IPS DF 4.7 (cell line): ENCODE results near the gene BUD13.
"Not testable (repeated sequence)": the region's sequence is repeated elsewhere in the genome, so short reads cannot be mapped to it uniquely, and the experiment has no call there.

ENCODE experiments used
- DNase-seq: peaks from one replicate; pipeline ENCODE4 v3.0.0-alpha.2; 2013; ENCODE audit warnings: low spot score; ENCODE audit errors: extremely low read depth

BUD13 gene, protein sequence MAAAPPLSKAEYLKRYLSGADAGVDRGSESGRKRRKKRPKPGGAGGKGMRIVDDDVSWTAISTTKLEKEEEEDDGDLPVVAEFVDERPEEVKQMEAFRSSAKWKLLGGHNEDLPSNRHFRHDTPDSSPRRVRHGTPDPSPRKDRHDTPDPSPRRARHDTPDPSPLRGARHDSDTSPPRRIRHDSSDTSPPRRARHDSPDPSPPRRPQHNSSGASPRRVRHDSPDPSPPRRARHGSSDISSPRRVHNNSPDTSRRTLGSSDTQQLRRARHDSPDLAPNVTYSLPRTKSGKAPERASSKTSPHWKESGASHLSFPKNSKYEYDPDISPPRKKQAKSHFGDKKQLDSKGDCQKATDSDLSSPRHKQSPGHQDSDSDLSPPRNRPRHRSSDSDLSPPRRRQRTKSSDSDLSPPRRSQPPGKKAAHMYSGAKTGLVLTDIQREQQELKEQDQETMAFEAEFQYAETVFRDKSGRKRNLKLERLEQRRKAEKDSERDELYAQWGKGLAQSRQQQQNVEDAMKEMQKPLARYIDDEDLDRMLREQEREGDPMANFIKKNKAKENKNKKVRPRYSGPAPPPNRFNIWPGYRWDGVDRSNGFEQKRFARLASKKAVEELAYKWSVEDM

DNA sequence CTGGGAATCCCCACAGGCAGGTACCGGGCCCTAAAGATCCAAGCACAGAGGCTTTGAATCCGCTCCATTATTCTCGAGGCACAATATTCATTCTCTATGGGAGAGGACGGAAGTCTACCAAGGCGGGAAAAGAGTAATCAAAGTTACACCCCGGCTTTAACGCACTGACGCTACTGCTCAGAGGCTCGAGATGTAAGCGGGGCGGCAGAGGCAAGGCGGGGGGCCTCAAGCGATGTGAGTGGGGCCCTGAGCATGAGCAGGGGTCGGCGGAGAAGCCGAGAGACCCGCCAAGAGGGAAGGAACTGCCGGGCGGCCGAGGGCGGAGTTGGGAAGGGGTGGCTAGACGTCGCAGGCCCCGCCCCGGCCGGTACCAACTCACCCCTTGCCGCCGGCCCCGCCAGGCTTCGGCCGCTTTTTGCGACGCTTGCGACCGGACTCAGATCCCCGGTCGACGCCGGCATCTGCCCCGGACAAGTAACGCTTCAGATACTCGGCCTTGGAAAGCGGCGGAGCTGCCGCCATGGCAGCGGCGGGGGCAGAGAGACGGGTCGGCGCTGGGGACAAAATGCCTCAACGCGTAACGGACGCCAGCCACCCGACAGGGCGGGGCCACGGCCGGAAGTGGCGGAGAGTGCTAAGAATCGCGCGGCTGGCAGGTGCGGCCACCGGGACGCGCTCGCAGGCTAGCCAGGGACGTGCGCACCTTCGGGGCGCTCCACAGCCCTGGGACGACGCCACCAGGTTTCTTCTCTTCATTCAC, at the start of gene BUD13:
BUD13 (minus strand) TSS at position 545 of the 760 bp plus-strand sequence; CDS start at position 522, 23 bp downstream.
- DNase-seq, result peak; percentile 53

DNA sequence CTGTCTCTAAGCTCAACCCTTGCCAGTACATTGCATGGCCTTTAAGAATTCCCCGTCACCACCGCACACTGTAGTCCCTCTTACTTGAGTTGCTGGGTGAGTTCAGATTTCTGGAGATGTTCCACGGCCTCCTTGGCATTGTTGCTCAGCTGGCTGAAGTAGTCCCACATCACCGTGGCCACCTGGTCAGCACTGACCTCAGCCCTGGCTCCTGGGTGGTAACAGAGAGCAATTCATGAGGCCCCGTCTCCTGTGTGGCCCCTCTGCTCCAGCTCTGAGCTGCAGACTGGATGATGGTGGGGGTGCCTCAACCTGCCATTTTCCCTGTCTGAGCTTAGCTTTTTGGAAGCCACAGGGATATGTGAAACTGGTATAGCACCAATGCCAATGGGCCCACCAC, 49.8 kb upstream of the BUD13 start:
- DNase-seq, result no peak

DNA sequence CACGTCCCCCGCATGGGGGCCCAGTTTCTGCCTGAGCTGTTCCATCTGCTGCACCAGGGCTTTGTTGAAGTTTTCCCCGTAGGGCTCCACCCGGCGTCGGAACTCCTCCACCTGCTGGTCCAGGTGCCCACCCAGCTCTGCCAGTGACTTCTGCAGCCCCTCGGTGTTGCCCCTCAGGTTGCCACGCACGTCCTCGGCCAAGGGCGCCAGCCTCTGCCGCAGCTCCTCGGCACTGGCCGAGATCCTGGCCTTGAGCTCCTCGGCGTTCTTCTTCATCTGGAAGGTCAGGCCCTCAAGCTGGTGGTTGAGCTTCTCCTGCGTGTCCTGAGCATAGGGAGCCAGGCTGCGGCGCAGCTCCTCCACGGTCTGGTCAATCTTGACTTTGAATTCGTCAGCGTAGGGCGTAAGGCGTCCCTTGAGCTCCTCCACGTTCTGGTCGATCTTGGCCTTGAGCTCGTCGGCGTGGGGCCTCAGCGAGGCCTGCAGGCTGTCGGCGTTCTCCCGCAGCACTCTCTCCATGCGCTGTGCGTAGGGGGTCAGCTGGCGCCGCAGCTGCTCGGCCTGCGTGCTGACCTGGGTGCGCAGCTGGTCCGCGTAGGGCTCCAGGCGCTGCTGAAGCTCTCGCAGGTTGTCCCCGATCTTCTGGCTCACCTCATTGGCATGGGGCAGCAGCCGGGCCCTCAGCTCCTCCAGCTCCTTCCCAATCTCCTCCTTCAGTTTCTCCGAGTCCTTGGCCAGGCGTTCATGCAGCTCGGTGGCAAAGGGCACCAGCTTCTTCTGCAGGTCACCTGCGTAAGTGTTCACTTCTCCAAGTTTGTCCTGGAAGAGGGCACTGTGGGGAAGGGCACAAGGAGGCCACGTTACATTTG, 48.5 kb upstream of the BUD13 start:
- no peak for DNase-seq

GRCh38 chr11:116819049-116819448, 46.3 kb upstream of the BUD13 start:
- no peak for DNase-seq

DNA sequence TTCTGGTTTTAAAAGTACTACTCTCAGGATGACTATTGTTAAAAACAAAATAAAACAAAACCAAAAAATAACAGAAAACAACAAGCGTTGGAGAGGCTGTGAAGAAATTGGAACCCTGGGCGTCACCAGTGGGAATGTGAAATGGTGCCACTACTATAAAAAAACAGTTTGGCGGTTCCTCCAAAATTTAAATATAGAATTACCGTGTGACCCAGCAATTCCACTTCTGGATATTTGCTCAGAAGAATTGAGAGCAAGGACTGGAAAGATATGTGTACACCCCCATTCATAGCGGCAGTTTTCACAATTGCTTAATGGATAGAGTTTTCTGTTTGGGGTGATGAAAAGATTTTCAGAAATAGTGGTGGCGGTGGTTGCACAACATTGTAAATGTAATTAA, 41.7 kb upstream of the BUD13 start:
- no peak for DNase-seq

GRCh38 chr11:116813781-116814471, 41.1 kb upstream of the BUD13 start:
- no peak for DNase-seq

- no peak for DNase-seq
Measured at GRCh38 chr11:116813170-116813569, 40.4 kb upstream of the BUD13 start.

DNA sequence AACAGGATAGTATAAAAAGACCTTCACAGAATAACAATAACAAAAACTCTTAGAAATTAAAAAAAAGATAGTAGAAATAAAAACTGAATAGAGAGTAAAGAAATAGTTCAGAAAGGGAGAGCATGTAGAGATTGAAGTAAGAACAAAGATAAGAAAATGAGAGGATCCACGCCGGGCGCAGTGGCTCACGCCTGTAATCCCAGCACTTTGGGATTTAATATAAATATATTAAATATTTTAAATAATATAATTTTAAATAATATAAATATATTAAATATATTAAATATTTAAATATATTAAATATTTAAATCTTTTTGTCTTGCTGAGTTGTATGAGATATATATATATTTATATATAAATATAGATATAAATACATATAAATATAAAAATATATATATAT, 39.3 kb upstream of the BUD13 start:
- DNase-seq, result no peak

DNA sequence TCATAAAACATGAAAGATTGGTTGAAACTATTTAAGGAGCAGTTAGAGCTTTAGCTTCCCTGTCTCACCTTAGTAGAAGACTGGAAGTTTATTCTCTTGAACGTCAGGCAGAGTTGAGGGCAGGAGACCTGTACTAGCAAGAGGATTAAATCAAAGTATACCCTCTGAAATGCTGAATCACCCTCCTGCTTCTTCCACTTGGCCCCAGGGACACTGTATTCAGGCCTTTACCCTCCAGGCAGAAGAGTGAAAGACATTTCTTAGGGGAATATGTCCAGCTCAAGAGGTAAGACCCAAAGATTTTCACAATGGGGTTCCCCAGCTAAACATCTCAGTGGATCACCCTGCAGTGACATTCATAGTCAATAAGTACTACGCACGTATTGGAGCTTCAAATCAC, 38.4 kb upstream of the BUD13 start:
- no peak for DNase-seq

DNA sequence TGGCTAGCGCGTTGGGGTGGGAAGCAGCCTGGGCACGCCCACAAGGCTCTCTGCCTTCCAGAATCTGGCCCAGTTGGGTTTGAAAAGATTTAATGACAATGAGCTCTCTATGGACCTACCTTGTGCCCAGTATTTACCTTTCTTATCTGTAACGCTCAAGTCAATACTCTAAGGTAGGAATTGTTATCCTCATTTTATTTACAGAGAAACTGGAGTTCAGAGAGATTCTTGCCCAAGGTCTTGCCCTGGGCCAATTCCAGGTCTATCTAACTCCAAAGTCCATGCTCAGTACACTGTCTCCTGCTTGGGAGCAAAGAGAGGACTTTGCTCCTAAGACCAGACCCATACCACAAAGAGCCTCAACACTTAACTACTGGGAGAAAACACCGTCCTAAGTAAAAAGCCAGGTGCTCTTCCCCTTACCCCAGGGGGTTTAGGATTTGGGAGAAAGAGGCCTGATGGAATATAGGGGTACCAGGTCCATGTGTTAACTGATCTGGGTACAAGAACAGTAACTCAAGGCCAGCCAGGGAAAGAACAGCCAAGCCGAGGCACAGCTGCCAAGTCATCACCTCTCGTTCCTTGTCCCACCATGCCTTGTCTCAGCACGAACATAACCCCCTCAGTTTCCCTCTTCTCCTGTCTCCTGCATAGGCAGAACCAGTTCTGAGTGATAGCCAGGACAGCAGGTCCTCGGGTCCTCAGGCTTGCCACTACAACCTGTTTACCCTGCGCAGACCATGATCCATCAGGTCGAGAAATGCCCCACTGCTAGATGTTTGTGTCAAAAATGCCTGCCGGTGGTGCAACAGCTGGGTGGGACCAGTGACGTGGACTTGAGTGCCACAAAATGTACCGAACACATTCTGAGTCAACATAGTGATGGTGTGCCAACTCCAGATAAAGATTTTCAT, 35.7 kb upstream of the BUD13 start:
- DNase-seq, result no peak

DNA sequence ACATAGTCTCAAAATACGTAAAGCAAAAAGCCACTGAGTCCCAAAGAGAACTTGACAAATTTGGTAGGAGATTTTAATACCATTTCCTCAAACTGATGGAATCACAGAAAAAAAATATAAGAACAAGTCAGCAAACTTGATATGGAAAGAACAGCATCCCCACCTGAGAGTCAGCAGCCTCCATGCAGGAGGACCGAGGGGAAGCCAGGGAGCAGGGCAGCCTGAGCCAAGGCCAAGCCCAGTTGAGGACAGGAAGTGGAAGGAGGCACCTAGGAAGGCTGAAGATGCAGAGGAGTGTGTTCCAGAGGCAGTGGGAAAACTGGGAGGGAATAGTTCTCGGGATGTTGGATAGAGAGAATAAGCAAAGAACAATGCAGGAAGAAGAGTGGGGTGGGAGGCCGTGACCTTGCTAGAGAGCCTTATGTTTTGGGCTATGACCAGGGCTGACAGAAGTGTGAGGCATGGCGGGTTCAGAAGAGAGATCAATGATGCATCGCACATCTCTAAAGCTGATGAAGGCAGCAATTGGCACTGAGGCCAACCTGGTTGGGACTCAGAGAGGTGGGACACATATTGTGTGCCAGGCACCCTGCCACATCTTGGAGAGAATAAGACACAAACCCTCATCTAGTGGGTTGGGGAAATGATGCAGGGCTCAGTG, 34.9 kb upstream of the BUD13 start:
- no peak for DNase-seq

DNA sequence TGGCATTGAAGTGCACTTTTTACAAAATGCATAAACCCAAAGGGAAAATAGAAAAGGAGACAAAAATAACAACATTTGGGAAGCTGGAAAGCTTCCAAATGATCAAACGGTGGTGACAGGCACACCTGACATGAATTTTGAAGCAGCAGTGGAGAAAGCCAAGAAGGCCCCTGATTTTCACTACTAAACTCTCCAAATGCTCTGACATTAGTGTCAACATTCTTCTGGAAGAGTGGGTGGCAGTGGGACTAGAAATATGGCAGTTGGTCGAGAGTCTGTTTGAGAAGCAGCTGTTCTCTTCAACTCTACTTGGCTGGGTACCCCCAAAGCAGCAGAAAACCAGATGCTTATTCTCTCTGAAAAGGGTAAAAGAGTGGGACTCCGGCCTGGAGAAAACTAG, 31.2 kb upstream of the BUD13 start:
- DNase-seq, result no peak

- DNase-seq, result not testable (repeated sequence)
Measured at GRCh38 chr11:116801662-116802061, 28.9 kb upstream of the BUD13 start.

DNA sequence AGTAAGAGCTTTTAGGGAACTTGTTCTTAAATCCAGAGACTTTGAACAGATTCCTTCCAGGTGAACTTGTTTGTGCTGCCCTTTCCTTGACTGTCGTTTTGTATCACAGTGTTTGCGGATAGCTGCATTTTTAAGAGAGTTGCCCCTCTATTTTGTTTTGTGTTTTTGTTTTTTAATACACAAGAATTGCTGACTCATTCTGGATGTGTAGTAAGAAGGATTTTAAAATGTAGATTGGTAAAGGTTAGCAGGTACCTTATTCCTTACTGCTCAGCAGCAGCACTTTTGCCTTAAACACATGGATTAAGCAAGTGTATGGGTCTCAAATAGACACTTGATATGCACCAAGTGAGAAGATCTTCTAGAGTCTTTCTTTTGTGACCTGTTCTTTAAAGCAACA, 27.8 kb upstream of the BUD13 start:
- no peak for DNase-seq

- DNase-seq, result no peak
Measured at GRCh38 chr11:116798368-116798767, 25.6 kb upstream of the BUD13 start.

DNA sequence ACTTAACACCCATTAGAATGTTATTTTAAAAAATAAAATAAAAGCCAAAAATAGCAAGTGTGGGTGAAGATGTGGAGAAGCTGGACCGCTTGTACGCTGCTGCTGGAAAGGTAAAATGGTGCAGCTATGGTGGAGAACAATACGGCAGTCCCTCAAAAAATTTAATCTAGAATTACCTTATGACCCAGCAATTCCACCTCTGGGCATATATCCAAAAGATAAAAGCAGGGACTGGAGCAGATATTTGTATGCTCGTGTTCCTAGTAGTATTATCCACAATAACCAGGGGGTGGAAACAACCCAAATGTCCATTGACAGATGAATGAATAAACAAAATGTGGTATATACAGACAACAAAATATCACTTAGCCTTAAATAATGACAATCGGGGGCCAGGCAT, 25.0 kb upstream of the BUD13 start:
- DNase-seq, result no peak

- DNase-seq, result no peak
Measured at GRCh38 chr11:116796548-116796947, 23.8 kb upstream of the BUD13 start.

DNA sequence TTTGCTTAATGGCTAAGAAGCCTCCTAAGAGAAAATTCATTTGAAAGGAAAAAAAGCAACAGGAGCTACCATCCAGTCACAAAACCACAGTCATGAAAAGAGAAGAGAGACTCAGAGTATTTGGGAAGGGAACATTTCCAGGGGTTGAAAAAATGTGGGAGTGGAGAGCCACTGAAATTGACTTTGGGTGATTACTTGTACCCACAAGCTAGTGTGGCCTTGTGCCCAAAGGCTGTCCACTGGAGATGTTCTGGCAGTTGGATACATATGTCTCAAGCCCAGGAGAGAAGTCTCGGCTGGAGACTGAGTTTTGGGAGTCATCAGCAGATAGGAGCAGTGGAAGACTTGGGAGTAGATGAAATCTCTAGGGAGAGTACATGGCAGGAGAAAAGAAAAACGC, 22.1 kb upstream of the BUD13 start:
- no peak for DNase-seq

DNA sequence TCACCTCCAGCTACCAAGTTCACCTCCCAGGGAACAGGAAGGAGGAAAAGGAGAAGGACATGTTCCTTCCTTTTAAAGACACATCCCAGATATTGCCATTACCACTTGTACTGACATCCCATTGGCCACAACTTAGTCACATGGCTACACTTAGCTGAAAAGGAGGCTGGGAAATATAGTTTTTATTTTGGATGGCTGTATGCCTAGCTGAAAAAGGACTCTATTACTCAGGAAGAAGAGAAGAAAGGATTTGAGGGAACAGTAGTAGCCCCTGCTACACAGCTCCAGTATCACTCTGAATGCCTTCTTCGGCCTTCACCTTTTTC, 20.9 kb upstream of the BUD13 start:
- no peak for DNase-seq
